Endodermal cell (in vitro differentiated cells): Measurements from ENCODE around the gene MCF2. TPM values are rescaled to one million over a fixed set of nuclear protein-coding genes. Genes with fewer than 3 reads are reported as not detected.

Experiments used
- DNase-seq: peaks from one replicate; pipeline ENCODE4 v3.0.0-alpha.2; 2017
- H3K27ac ChIP-seq: 2 replicates; pipeline ENCODE4 v1.5.1; 2013; ENCODE audit warnings: mild to moderate bottlenecking, low read depth, low read length, moderate library complexity
- H3K27me3 ChIP-seq: 2 replicates; pipeline ENCODE4 v1.6.1; 2013; ENCODE audit warnings: mild to moderate bottlenecking, low read length, moderate library complexity; ENCODE audit not compliant: insufficient read depth, control insufficient read depth, poor library complexity, severe bottlenecking
- H3K36me3 ChIP-seq: 2 replicates; pipeline ENCODE4 v1.7.0; 2013; ENCODE audit warnings: mild to moderate bottlenecking, low read length, moderate library complexity; ENCODE audit not compliant: control insufficient read depth, insufficient read depth
- H3K4me1 ChIP-seq: one replicate; pipeline ENCODE4 v1.7.0; 2013; ENCODE audit warnings: low read length; ENCODE audit not compliant: control insufficient read depth, insufficient read depth
- H3K4me3 ChIP-seq: 2 replicates; pipeline ENCODE4 v1.5.1; 2013; ENCODE audit warnings: mild to moderate bottlenecking, low read length, moderate library complexity
- H3K9ac ChIP-seq: 2 replicates; pipeline ENCODE4 v1.6.1; 2013; ENCODE audit warnings: mild to moderate bottlenecking, low read length, moderate library complexity; ENCODE audit not compliant: poor library complexity, severe bottlenecking; ENCODE audit errors: extremely low read depth
- H3K9me3 ChIP-seq: 2 replicates; pipeline ENCODE4 v1.6.1; 2013; ENCODE audit warnings: mild to moderate bottlenecking, low read length, moderate library complexity; ENCODE audit not compliant: control insufficient read depth
- H3K27ac Mint-ChIP-seq: 2 replicates; pipeline ENCODE4 v1.8.0; 2020; ENCODE audit warnings: mixed read lengths
- H3K27me3 Mint-ChIP-seq: 2 replicates; pipeline ENCODE4 v1.8.0; 2021; ENCODE audit warnings: mild to moderate bottlenecking, mixed read lengths; ENCODE audit not compliant: insufficient read depth
- H3K36me3 Mint-ChIP-seq: 2 replicates; pipeline ENCODE4 v1.8.0; 2020; ENCODE audit warnings: low read depth, mixed read lengths
- H3K4me1 Mint-ChIP-seq: 2 replicates; pipeline ENCODE4 v1.8.0; 2020; ENCODE audit warnings: mixed read lengths
- H3K4me3 Mint-ChIP-seq: 2 replicates; pipeline ENCODE4 v1.8.0; 2020; ENCODE audit warnings: mild to moderate bottlenecking, moderate library complexity, mixed read lengths
- H3K9me3 Mint-ChIP-seq: 2 replicates; pipeline ENCODE4 v1.8.0; 2020; ENCODE audit warnings: mild to moderate bottlenecking, mixed read lengths
- CTCF ChIP-seq: fragments of 200-600 bp; sonication (generic); conservative IDR thresholded peaks from 2 replicates; pipeline ENCODE4 v1.5.0; 2021; ENCODE audit warnings: antibody characterized with exemption, mild to moderate bottlenecking
- WGBS, 2 experiments: methylation state at CpG; one replicate each; pipeline versions ENCODE4 v1.1.5 to v1.1.7; 2013; ENCODE audit warnings: missing lambda C conversion rate in 2 of 2, mixed read lengths in 1 of 2; ENCODE audit not compliant: insufficient coverage in 1 of 2, insufficient read length in 1 of 2; 5-methylcytosine and 5-hydroxymethylcytosine counted together
- total RNA-seq, 2 donors: library from RNA; stranded (reverse); fragmentation: NEBNext Ultra II Directional in 1 of 2; extraction: Animal tissue kit (Norgen Biotek cat#: 25700) in 1 of 2; gene quantifications; 2 replicates in 1 of 2; 3 replicates in 1 of 2; pipeline ENCODE4 v1.2.1, GENCODE V29; 2021

Gene MCF2
- total RNA-seq, 2 donors from 2014 or later: 1.1 to 2.1 TPM

- Histone ChIP-seq H3K4me1 (no peaks in the 10 kb centered on the region), H3K9ac (no peak overlapping the region), H3K4me3 (no peak overlapping the region), H3K27ac (no peak overlapping the region), H3K27me3 (no peaks in the 10 kb centered on the region), H3K36me3 (no peaks in the 10 kb centered on the region), H3K9me3 (no peaks in the 10 kb centered on the region)
- no peak overlapping the region for H3K4me3 Mint-ChIP-seq
- DNase-seq: no peak
- 88 to 97% methylated on average over 4 of the region's 4 CpGs for WGBS, 2 experiments
- no peaks in the 10 kb centered on the region for H3K27me3 Mint-ChIP-seq
- no peak overlapping the region for H3K27ac Mint-ChIP-seq
- no peaks in the 10 kb centered on the region for H3K9me3 Mint-ChIP-seq
- no peaks in the 10 kb centered on the region for H3K4me1 Mint-ChIP-seq
- TF ChIP-seq CTCF: no peak
- H3K36me3 Mint-ChIP-seq: no peaks in the 10 kb centered on the region
Observed at GRCh38 chrX:139532834-139533233, 175.1 kb downstream of the MCF2 start.

Other genes with a start within 250 kb of the MCF2 start
- gene F9, start 177.4 kb downstream of the MCF2 start, total RNA-seq: not detected
- gene ATP11C, start 224.9 kb upstream of the MCF2 start, total RNA-seq: 100 to 1,000 TPM in 1 of 2 donors, 10 to 100 TPM in 1; 62.9 to 114 TPM